Coronary artery (tissue), 2 donors: Measurements from ENCODE around the gene CX3CL1.

Source experiments
- DNase-seq: peaks from one replicate; pipeline ENCODE4 v3.0.0-alpha.2; 2017; ENCODE audit warnings: low spot score
- H3K27ac ChIP-seq, 2 donors: fragments of 200-600 bp; sonication (generic); one replicate each; pipeline ENCODE4 v1.5.1; 2016 to 2019
- H3K4me3 ChIP-seq: fragments of 200-600 bp; sonication (generic); 2 replicates; pipeline ENCODE4 v1.5.1; 2016; ENCODE audit warnings: mild to moderate bottlenecking, moderate library complexity
- TF ChIP-seq, protein P1 (sequence below): fragments of 200-600 bp; sonication (generic); IDR thresholded peaks from one replicate; pipeline ENCODE4 v1.5.1; 2019; ENCODE audit warnings: antibody characterized with exemption

Gene CX3CL1

DNA sequence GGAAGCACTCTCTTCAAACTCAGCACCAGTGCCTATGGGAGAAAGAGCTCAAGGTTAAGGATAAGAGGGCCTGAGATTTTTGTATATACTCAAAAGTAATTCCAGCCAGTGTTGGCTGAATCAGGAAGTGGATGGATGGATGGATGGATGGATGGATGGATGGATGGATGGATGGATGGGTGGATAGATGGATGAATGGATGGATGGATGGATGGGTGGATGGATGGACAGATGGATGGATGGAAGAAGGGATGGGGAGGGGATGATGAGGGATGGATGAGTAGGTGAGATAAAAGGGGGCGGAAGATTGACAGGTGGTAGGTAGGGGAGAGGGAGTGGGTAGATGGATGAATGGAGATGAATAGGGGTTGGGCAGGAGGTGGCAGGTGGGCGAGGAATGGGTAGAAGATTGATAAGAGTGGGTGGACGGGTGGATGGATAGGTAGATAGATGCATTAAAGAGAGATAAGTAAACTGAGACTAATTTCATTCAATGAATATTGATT lies 4.1 kb downstream of the CX3CL1 start:
- H3K4me3 ChIP-seq, result peak overlapping the region; percentile 86
- TF ChIP-seq, protein P1, sequence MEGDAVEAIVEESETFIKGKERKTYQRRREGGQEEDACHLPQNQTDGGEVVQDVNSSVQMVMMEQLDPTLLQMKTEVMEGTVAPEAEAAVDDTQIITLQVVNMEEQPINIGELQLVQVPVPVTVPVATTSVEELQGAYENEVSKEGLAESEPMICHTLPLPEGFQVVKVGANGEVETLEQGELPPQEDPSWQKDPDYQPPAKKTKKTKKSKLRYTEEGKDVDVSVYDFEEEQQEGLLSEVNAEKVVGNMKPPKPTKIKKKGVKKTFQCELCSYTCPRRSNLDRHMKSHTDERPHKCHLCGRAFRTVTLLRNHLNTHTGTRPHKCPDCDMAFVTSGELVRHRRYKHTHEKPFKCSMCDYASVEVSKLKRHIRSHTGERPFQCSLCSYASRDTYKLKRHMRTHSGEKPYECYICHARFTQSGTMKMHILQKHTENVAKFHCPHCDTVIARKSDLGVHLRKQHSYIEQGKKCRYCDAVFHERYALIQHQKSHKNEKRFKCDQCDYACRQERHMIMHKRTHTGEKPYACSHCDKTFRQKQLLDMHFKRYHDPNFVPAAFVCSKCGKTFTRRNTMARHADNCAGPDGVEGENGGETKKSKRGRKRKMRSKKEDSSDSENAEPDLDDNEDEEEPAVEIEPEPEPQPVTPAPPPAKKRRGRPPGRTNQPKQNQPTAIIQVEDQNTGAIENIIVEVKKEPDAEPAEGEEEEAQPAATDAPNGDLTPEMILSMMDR, result no peak
- no peak for DNase-seq
- H3K27ac ChIP-seq, result peak overlapping the region; percentile 98 to 99

DNA sequence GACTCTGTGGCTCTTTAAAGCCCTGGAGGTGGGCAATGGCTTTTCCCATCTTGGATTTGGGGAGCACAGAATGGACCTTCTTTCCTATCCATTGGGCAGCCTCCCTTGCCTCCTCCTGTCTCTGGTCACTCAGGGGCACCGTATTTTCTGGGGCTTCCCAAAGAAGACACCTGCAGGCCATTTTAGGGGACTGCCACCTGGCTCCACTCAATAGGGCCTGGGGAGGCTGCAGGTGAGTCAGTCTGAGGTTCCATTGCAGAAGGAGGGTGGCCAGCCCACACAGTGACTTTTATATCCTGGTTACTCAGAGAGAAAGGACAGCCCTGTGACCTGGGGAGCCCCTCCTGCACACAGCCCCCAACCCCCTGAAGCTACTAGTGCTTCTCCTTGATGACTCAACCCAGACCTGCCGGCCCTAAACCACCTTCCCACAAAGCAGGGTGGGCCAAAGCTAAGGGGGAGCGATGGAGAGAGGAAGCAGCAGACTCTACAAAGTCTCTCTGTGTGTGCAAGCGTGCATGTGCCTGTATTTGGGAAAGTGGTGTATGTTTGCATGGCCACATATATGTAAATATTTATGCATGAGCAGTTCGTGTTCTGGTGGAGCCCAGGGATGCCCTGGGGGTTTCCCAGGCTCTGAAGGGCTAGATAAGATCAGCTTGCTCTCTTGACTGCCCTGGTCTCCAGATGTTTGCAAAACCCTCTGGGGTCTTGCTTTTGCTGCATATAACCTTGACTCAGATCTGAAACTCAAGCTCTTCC lies 5.0 kb downstream of the CX3CL1 start:
- H3K4me3 ChIP-seq, result peak overlapping the region; percentile 86
- TF ChIP-seq, protein P1, result no peak
- no peak for DNase-seq
- H3K27ac ChIP-seq, result peak overlapping the region; percentile 15 to 98

DNA sequence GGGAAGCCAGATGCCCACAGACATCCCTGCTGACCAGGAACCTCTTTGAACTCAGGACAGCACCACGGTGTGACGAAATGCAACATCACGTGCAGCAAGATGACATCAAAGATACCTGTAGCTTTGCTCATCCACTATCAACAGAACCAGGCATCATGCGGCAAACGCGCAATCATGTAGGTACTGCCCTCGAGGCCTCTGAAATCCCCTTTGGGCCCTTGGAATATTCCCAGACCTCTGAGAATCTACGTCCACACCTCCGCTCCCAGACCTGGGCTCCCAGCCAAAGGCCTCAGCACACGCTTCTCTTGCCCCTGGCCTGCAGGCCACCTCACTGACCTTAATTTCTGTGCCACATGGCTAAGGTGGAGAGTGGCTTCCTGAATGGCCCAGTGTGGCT lies 7.3 kb downstream of the CX3CL1 start:
- H3K4me3 ChIP-seq, result no peak overlapping the region
- DNase-seq, result no peak
- H3K27ac ChIP-seq, result peak overlapping the region; percentile 35 to 59
- TF ChIP-seq, protein P1, result no peak

DNA sequence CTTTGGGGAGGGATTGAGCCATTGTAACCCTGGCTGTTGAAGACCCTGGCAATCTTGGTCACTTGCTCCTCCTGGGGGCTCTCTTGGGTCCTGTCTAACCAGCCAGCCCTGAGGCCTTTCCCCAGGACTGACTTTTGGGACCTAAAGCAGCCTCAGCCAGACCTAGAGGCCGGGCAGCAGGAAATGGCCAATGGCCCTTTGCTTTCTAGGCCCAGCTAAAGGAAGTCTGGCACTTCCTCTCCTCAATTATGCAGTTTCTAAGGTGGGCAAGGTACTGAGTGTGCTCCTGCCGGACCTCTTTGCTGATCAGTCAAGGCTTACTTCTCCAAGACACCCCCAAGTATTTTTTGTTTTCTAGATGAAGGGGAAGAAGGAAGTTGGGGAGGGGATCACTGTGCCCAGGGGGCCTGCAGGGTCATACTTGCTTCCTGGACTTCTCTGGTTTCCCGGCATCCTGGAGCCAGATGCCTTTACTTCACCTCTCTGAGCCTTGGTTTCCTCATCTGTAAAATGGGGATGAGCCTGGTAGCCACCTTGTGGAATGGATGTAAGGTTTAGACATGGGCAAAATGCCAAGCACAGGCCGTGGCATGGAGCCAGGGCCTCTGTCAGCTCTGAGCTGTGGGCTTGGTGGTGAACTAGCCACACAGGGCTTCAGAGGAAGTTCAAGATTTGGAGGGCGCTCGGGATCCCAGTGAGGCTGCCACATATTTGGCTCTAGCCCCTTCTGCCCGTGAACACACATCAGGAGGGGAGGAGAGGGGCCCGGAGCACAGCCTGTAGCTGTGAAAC lies 8.6 kb downstream of the CX3CL1 start:
- no peak for DNase-seq
- Histone ChIP-seq H3K4me3 (no peak overlapping the region), H3K27ac (peak overlapping the region; percentile 64 to 69)
- TF ChIP-seq, protein P1, result no peak

DNA sequence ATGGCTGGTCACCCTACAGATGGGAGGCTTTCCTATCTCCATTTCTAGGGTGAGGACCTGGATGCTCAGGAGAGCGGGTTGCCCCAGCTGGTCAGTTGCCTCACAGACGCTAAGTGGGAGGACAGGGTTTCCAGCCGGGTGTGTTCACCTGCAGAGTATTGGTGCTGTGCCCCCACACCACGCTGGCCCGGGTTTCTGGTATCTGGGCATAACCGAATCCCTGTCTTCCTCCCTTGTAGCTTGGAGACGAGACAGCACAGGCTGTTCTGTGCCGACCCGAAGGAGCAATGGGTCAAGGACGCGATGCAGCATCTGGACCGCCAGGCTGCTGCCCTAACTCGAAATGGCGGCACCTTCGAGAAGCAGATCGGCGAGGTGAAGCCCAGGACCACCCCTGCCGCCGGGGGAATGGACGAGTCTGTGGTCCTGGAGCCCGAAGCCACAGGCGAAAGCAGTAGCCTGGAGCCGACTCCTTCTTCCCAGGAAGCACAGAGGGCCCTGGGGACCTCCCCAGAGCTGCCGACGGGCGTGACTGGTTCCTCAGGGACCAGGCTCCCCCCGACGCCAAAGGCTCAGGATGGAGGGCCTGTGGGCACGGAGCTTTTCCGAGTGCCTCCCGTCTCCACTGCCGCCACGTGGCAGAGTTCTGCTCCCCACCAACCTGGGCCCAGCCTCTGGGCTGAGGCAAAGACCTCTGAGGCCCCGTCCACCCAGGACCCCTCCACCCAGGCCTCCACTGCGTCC lies 9.7 kb downstream of the CX3CL1 start:
- H3K4me3 ChIP-seq, result no peak overlapping the region
- H3K27ac ChIP-seq, result peak overlapping the region; percentile 64 to 69
- no peak for DNase-seq
- TF ChIP-seq, protein P1, result no peak

DNA sequence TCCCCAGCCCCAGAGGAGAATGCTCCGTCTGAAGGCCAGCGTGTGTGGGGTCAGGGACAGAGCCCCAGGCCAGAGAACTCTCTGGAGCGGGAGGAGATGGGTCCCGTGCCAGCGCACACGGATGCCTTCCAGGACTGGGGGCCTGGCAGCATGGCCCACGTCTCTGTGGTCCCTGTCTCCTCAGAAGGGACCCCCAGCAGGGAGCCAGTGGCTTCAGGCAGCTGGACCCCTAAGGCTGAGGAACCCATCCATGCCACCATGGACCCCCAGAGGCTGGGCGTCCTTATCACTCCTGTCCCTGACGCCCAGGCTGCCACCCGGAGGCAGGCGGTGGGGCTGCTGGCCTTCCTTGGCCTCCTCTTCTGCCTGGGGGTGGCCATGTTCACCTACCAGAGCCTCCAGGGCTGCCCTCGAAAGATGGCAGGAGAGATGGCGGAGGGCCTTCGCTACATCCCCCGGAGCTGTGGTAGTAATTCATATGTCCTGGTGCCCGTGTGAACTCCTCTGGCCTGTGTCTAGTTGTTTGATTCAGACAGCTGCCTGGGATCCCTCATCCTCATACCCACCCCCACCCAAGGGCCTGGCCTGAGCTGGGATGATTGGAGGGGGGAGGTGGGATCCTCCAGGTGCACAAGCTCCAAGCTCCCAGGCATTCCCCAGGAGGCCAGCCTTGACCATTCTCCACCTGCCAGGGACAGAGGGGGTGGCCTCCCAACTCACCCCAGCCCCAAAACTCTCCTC lies 10.4 kb downstream of the CX3CL1 start:
- TF ChIP-seq, protein P1, result no peak
- Histone ChIP-seq H3K4me3 (no peak overlapping the region), H3K27ac (peak overlapping the region; percentile 64 to 69)
- DNase-seq, result no peak
